Measurements from ENCODE around the gene SLF2.
"Not testable (repeated sequence)": the region's sequence is repeated elsewhere in the genome, so short reads cannot be mapped to it uniquely, and the experiment has no call there.

SLF2 gene

DNA sequence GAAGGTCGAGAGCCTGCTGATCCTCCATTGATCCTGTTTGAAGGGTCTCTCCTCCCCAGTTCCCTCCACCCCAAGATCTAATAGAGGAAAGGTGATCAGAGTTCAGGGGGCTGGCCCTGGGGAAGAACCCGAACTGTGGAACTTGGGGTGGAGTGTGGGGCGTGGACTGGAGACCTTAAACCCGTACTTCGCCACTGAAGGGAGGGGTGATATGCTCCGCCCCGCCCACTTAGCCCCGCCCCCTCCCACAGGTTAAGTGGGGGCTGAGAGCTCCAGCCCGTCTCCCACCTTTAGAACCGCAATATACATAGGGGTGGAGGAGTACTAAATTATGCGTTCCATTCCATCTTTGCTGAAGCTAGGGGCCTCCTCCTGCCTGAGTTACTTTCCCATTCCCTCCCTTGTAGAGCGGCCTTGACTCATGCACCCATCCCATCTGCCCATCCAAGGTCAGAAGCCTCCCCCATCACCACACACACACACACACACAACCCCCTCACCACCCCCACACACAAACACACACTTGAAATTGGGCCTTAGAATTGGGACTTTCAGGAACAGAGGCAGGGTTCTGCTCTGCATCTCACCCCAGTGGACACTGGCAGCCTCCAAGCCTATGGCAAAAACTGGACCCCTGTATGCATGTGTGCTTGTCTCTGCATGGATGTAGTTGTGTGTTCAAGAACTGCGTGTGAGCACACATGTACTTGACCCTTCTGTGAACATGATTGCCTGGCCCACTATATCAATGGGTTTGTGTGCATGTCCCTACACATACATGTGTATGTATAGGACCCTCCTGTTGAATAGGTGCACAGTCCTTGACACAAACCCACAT is 57.5 kb downstream of the SLF2 start:
- no peak for TF ChIP-seq CTCF (IDR thresholded peaks at IDR 0.05; ENCODE audit: insufficient read depth, low read length, poor library complexity, severe bottlenecking)
- H3K4me3 ChIP-seq (replicated peaks; ENCODE audit: low read depth, low read length), result no peak overlapping the region

DNA sequence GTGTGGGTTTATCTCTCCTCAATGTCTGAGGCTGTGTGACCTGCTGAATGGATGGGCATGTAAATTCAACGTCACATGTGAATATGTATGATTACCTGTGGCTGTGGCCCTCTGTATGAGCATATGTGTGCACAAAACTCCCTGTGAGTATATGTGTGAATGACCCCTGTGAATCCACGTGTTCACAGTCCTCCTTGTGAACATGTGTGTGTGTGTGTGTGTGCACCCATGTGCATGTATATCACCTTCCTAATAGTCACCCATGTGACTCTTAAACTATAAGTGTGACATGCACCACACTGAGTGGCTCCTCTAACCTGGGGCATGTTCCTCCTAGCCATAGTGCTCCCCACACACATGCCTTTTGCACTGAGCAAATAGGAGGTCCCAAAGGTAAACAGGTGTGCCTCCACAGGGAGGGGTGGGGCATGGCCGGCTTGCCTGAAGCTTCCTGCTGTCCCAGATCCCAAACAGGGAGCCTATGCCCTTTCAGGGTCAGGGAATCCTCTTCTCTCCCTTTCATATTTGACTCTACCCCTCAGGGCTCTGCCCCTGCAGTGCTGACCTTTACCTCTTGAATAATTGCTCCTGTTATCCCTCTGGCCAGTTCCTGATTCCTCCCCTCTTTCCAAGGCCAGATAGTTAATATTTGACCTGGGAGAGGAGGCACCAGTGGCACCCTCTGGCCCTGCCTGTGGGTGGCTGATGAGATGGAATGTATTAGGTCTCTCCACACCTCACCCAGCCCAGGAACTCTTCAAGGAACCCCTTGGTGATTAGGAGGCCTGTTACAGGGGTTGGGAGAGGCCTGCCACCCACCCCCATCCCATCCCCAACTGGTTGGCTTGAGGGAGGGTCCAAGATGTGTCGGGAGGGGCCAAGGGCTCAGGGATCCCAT is 58.4 kb downstream of the SLF2 start:
- no peaks in the 10 kb centered on the region for H3K27me3 ChIP-seq (replicated peaks; ENCODE audit: control insufficient read depth, insufficient read depth, low read length)
- no peak for TF ChIP-seq CTCF (IDR thresholded peaks at IDR 0.05; ENCODE audit: insufficient read depth, low read length, poor library complexity, severe bottlenecking)
- H3K4me3 ChIP-seq (replicated peaks; ENCODE audit: low read depth, low read length), result no peak overlapping the region
- peaks cover 2% of the 10 kb centered on the region; the same call in 1 of the 2 replicates for H3K36me3 ChIP-seq (ENCODE audit: control insufficient read depth, insufficient read depth, low read length)
- no peak for DNase-seq (ENCODE audit: extremely low read depth, insufficient read length)

More for the DNA sequence above, 57.5 kb downstream of the SLF2 start:
- Histone ChIP-seq H3K36me3 (ENCODE audit: control insufficient read depth, insufficient read depth, low read length) (peaks cover 2% of the 10 kb centered on the region; the same call in 1 of the 2 replicates), H3K27me3 (replicated peaks; ENCODE audit: control insufficient read depth, insufficient read depth, low read length) (no peaks in the 10 kb centered on the region)
- DNase-seq (ENCODE audit: extremely low read depth, insufficient read length), result no peak

DNA sequence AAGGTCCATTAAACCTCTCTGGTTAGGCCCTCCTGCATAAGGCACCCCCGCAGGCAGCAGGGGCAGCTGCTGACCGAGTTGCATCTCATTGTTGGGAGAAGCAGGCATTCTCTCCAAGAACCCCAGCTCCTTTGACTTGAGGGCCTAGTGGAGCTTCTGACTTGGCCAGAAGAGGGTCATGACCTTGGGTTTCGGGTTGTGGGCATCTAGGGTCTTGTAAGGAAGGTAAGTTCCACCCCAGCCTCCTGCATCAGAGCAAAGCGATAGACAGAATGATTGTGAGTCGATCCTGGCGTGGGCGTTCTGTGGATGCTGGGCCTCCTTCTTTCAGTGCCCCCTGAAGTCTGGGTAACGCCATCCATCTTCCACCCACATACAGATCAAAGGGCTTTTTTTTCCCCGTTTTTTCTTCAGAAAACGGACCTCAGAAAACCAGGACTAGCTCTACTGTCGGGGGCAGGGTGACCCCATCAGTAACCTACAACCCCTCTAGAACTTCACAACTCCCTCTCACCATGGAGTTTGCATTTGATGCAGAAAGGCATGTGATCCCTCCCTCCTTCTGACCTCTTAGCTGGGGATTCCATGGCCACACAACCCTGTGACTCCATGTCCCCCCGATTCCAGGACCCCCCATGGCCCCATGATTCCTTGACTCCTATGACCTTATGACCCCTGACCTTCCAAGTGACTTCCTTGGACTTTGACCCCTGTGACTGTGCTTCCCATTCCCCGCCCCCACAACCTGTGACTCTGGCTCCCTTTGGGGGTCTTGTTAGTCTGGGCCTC is 59.5 kb downstream of the SLF2 start:
- TF ChIP-seq CTCF (IDR thresholded peaks at IDR 0.05; ENCODE audit: insufficient read depth, low read length, poor library complexity, severe bottlenecking), result no peak
- H3K4me3 ChIP-seq (replicated peaks; ENCODE audit: low read depth, low read length), result no peak overlapping the region
- no peaks in the 10 kb centered on the region for H3K36me3 ChIP-seq (ENCODE audit: control insufficient read depth, insufficient read depth, low read length)
- H3K27me3 ChIP-seq (replicated peaks; ENCODE audit: control insufficient read depth, insufficient read depth, low read length), result no peaks in the 10 kb centered on the region
- DNase-seq (ENCODE audit: extremely low read depth, insufficient read length), result no peak

- DNase-seq (ENCODE audit: extremely low read depth, insufficient read length), result no peak
- Histone ChIP-seq H3K27me3 (replicated peaks; ENCODE audit: control insufficient read depth, insufficient read depth, low read length) (no peaks in the 10 kb centered on the region), H3K36me3 (ENCODE audit: control insufficient read depth, insufficient read depth, low read length) (no peaks in the 10 kb centered on the region), H3K4me3 (replicated peaks; ENCODE audit: low read depth, low read length) (no peak overlapping the region)
- TF ChIP-seq CTCF (IDR thresholded peaks at IDR 0.05; ENCODE audit: insufficient read depth, low read length, poor library complexity, severe bottlenecking), result no peak
Measured at GRCh38 chr10:100972904-100973535, 60.3 kb downstream of the SLF2 start.

GRCh38 chr10:100975397-100975796 is 62.6 kb downstream of the SLF2 start:
- H3K36me3 ChIP-seq (ENCODE audit: control insufficient read depth, insufficient read depth, low read length); H3K4me3 ChIP-seq (replicated peaks; ENCODE audit: low read depth, low read length); DNase-seq (ENCODE audit: extremely low read depth, insufficient read length); H3K27me3 ChIP-seq (replicated peaks; ENCODE audit: control insufficient read depth, insufficient read depth, low read length): not testable (repeated sequence)

Data from GM06990 (cell line).